Endothelial cell (in vitro differentiated cells): Measurements from ENCODE around the gene SRSF10. TPM values are rescaled to one million over a fixed set of nuclear protein-coding genes. Genes with fewer than 3 reads are reported as not detected.

Experiments used
- DNase-seq: peaks from one replicate; pipeline ENCODE4 v3.0.0; 2021; ENCODE audit warnings: low spot score
- H3K27ac Mint-ChIP-seq: one replicate; pipeline ENCODE4 v1.8.0; 2021; ENCODE audit warnings: mixed read lengths, inconsistent platforms; ENCODE audit not compliant: unreplicated experiment
- H3K27me3 Mint-ChIP-seq: one replicate; pipeline ENCODE4 v1.8.0; 2021; ENCODE audit warnings: mild to moderate bottlenecking, moderate library complexity, mixed read lengths, inconsistent platforms; ENCODE audit not compliant: unreplicated experiment
- H3K36me3 Mint-ChIP-seq: one replicate; pipeline ENCODE4 v1.8.0; 2021; ENCODE audit warnings: mild to moderate bottlenecking, low read depth, mixed read lengths, inconsistent platforms; ENCODE audit not compliant: unreplicated experiment
- H3K4me1 Mint-ChIP-seq: one replicate; pipeline ENCODE4 v1.8.0; 2021; ENCODE audit warnings: mild to moderate bottlenecking, mixed read lengths, inconsistent platforms; ENCODE audit not compliant: unreplicated experiment
- H3K4me3 Mint-ChIP-seq: one replicate; pipeline ENCODE4 v1.8.0; 2021; ENCODE audit warnings: mild to moderate bottlenecking, mixed read lengths, inconsistent platforms; ENCODE audit not compliant: unreplicated experiment
- H3K9me3 Mint-ChIP-seq: one replicate; pipeline ENCODE4 v1.8.0; 2021; ENCODE audit warnings: mixed read lengths, inconsistent platforms; ENCODE audit not compliant: unreplicated experiment
- CTCF ChIP-seq: fragments of 200-600 bp; sonication (generic); IDR thresholded peaks from one replicate; pipeline ENCODE4 v1.5.0; 2021; ENCODE audit warnings: antibody characterized with exemption; ENCODE audit not compliant: unreplicated experiment
- long read RNA-seq: library from polyadenylated mRNA; unstranded; transcript quantifications from one replicate; pipeline ENCODE4 v2.0.0, GENCODE V29; 2020; ENCODE audit not compliant: unreplicated experiment
- total RNA-seq: library from RNA; stranded (reverse); fragmentation: NEBNext Ultra II Directional; extraction: Animal tissue kit (Norgen Biotek cat#: 25700); gene quantifications from one replicate; pipeline ENCODE4 v1.2.1, GENCODE V29; 2021; ENCODE audit not compliant: unreplicated experiment

The SRSF10 gene
- total RNA-seq = 101 TPM
- long read RNA-seq, partial matches to known transcripts = 0 of 5 reads
- long read RNA-seq, other reads (novel, unspliced or antisense) = 4 of 5 reads

- peak within 1 kb of the TSS; percentile 95 for H3K27ac Mint-ChIP-seq
- no peaks in the 10 kb centered on the region for H3K36me3 Mint-ChIP-seq
- H3K4me3 Mint-ChIP-seq = peak within 1 kb of the TSS; percentile 95
- no peak for TF ChIP-seq CTCF
- H3K9me3 Mint-ChIP-seq = no peaks in the 10 kb centered on the region
- H3K27me3 Mint-ChIP-seq = peaks cover 1% of the 10 kb centered on the region
- H3K4me1 Mint-ChIP-seq = peaks cover 22% of the 10 kb centered on the region
- peak; percentile 96 for DNase-seq
Measured at GRCh38 chr1:23979881-23980727, at the start of gene SRSF10. Gene SRSF10, minus strand, starts transcription at chr1:23980327. Its CDS starts 72 bp downstream, at chr1:23980255.

GRCh38 chr1:24027838-24028468 lies 47.8 kb upstream of the SRSF10 start:
- TF ChIP-seq CTCF = no peak
- no peaks in the 10 kb centered on the region for H3K9me3 Mint-ChIP-seq
- no peak overlapping the region for H3K27ac Mint-ChIP-seq
- H3K36me3 Mint-ChIP-seq = no peaks in the 10 kb centered on the region
- peaks cover 1% of the 10 kb centered on the region for H3K27me3 Mint-ChIP-seq
- H3K4me3 Mint-ChIP-seq = no peak overlapping the region
- H3K4me1 Mint-ChIP-seq = peaks cover 3% of the 10 kb centered on the region
- no peak for DNase-seq

- H3K4me3 Mint-ChIP-seq = no peak overlapping the region
- H3K4me1 Mint-ChIP-seq = peaks cover 14% of the 10 kb centered on the region
- no peak overlapping the region for H3K27ac Mint-ChIP-seq
- no peaks in the 10 kb centered on the region for H3K36me3 Mint-ChIP-seq
- H3K9me3 Mint-ChIP-seq = no peaks in the 10 kb centered on the region
- TF ChIP-seq CTCF = no peak
- no peaks in the 10 kb centered on the region for H3K27me3 Mint-ChIP-seq
- no peak for DNase-seq
Measured at GRCh38 chr1:24022581-24023361, 42.6 kb upstream of the SRSF10 start.

- no peak overlapping the region for H3K4me3 Mint-ChIP-seq
- peaks cover 14% of the 10 kb centered on the region for H3K4me1 Mint-ChIP-seq
- no peaks in the 10 kb centered on the region for H3K27me3 Mint-ChIP-seq
- TF ChIP-seq CTCF = no peak
- DNase-seq = no peak
- no peaks in the 10 kb centered on the region for H3K36me3 Mint-ChIP-seq
- H3K27ac Mint-ChIP-seq = no peak overlapping the region
- no peaks in the 10 kb centered on the region for H3K9me3 Mint-ChIP-seq
Measured at GRCh38 chr1:24021403-24022266, 41.5 kb upstream of the SRSF10 start.
